ENCODE data around the gene CCDC85C. TPM values are rescaled to one million over a fixed set of nuclear protein-coding genes. Genes with fewer than 3 reads are reported as not detected.

Gene CCDC85C
- total and polyA plus RNA-seq, 9 donors = 2.1 to 28.4 (median 13.1) TPM

DNA sequence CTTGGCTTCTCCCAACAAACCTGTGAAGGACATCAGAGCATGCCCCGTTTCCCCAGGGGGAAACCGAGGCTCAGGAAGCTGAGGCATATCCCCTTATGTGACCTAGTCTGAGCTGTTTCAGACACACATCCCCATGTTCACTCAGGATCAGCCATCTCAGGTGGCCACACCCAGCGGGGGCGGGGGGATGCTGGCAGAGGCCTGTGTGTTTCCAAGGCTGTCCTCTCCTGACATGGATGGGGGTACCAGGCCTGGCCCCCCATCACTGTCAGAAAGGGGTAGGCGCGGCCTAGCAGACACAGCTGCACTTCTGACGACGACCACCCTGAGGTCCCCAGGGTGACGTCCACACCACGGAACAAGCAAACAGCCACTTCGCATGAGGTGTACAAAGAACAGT is 22.1 kb downstream of the CCDC85C start:
- no peak for DNase-seq
- Histone ChIP-seq H3K36me3 (no peaks in the 10 kb centered on the region), H3K27ac (no peak overlapping the region), H3K9me3 (no peaks in the 10 kb centered on the region), H3K4me3 (no peak overlapping the region), H3K4me1 (ENCODE audit: insufficient read depth) (peaks cover 28% of the 10 kb centered on the region), H3K27me3 (no peaks in the 10 kb centered on the region)
- whole genome bisulfite sequencing, 3 donors = 95 to 98% (median 95%) methylated on average over 11 of the region's 11 CpGs
- intact Hi-C loops (cut with DNase I) = no loop called here
- TF ChIP-seq POLR2A (IDR thresholded peaks at IDR 0.05) (no peak), EP300 (IDR thresholded peaks at IDR 0.05) (no peak)
- TF ChIP-seq, protein P1, sequence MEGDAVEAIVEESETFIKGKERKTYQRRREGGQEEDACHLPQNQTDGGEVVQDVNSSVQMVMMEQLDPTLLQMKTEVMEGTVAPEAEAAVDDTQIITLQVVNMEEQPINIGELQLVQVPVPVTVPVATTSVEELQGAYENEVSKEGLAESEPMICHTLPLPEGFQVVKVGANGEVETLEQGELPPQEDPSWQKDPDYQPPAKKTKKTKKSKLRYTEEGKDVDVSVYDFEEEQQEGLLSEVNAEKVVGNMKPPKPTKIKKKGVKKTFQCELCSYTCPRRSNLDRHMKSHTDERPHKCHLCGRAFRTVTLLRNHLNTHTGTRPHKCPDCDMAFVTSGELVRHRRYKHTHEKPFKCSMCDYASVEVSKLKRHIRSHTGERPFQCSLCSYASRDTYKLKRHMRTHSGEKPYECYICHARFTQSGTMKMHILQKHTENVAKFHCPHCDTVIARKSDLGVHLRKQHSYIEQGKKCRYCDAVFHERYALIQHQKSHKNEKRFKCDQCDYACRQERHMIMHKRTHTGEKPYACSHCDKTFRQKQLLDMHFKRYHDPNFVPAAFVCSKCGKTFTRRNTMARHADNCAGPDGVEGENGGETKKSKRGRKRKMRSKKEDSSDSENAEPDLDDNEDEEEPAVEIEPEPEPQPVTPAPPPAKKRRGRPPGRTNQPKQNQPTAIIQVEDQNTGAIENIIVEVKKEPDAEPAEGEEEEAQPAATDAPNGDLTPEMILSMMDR (IDR thresholded peaks at IDR 0.05) = no peak

DNA sequence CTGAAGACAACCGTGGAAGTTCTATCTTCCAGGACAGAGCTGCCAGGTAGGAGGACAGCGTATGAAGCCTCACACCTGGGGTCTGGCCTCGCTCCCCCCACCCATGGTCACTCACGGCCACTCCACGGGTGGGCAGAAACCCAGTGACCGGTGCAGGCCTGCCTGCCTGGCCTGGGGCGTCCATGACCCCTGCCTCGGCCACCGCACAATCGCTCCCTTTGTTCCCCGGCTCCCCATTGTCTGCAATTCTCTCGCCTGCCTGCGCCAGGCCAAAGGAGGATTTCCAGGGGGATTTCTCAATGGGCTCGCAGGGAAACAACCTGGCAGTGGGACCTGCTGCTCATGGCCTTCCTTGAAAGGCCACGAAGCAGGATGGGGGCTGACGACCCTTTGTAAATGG is 22.6 kb downstream of the CCDC85C start:
- H3K27ac ChIP-seq = no peak overlapping the region
- H3K4me1 ChIP-seq (ENCODE audit: insufficient read depth) = peaks cover 33% of the 10 kb centered on the region
- no peaks in the 10 kb centered on the region for H3K36me3 ChIP-seq
- no peak for DNase-seq
- intact Hi-C loops (cut with DNase I) = no loop called here
- no peak overlapping the region for H3K4me3 ChIP-seq
- H3K27me3 ChIP-seq = no peaks in the 10 kb centered on the region
- 89 to 93% (median 92%) methylated on average over 16 of the region's 16 CpGs for WGBS, 3 donors
- H3K9me3 ChIP-seq = no peaks in the 10 kb centered on the region
- TF ChIP-seq, protein P1 (IDR thresholded peaks at IDR 0.05) = no peak
- TF ChIP-seq POLR2A (IDR thresholded peaks at IDR 0.05) (no peak), EP300 (IDR thresholded peaks at IDR 0.05) (no peak)

DNA sequence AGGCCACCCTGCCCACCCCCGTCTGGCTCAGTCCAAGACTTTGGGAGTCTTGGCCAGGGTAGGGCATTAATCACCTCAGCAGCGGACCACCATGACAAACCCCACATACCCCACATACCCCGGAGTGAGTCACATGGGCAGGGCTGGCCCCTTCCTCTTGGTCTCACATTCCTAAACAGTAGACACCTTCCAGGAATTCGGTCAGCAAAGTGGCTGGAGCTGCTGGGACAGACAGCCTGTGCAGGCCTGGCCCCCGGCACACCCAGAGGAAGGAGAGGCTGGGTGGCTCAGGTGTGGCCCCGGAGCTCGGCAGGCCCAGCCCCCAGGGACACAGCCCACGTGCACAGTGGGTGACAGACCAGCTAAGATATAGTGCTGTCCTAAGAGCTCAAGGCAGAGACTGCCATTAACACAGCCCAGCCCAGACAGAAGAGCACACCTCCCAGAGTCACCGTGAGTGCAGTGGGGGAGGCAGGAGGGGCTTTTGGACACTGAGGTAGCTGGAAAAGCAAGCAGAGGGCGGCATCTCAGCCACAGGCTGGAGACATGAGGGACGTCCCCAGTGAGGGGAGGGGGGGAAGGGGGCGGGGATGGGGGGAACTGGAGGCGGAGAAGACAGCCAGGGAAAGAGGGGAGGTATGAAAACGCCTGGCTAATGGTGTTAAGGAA is 24.0 kb downstream of the CCDC85C start:
- H3K27me3 ChIP-seq = no peaks in the 10 kb centered on the region
- peak overlapping the region in 1 of 2 donors; percentile 73 for H3K27ac ChIP-seq
- intact Hi-C loops (cut with DNase I) = no loop called here
- no peak for DNase-seq
- TF ChIP-seq, protein P1 (IDR thresholded peaks at IDR 0.05) = no peak
- TF ChIP-seq EP300 (IDR thresholded peaks at IDR 0.05) = no peak
- no peak for TF ChIP-seq POLR2A (IDR thresholded peaks at IDR 0.05)
- H3K4me1 ChIP-seq (ENCODE audit: insufficient read depth) = peaks cover 45% of the 10 kb centered on the region
- 47 to 56% (median 48%) methylated on average over 14 of the region's 14 CpGs for WGBS, 3 donors
- no peaks in the 10 kb centered on the region for H3K36me3 ChIP-seq
- no peak overlapping the region for H3K4me3 ChIP-seq
- H3K9me3 ChIP-seq = no peaks in the 10 kb centered on the region

DNA sequence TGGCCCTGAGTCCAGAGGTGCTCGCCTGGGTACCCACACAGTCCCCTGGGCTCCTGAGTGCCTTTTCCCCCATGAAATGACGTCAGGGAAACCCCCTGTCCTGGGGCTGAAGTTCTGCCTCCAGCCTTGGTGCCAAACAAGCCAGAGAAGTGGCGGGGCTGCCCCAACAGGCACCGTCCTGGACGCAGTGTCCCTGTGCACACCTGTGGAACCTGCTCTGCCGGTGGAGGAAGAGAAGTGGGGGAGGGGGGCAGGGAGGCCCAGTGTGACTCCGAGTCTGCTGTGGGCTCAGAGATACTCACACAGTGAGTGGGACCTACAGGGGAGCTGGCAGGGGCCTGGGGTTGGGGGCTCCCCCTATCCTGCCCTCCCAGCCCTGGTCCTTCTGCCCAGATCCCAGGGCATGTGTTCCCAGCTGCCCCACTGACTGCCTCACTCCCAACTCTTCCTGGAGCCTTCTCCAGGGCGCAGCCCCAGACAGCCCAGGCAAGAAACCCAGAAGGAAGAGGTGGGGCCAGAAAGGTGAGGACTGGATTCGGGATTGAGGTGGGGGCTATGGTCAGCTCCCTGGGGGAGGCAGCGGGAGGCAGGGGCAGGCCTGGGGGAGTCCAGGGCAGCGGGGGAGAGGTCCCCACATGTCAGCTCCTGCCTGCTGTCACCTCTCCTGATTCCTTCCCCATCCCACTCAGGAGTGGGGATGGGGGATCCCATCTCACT is 24.7 kb downstream of the CCDC85C start:
- Histone ChIP-seq H3K27ac (peak overlapping the region in 1 of 2 donors; percentile 73), H3K27me3 (no peaks in the 10 kb centered on the region), H3K4me1 (ENCODE audit: insufficient read depth) (peaks cover 52% of the 10 kb centered on the region), H3K9me3 (no peaks in the 10 kb centered on the region), H3K4me3 (no peak overlapping the region), H3K36me3 (no peaks in the 10 kb centered on the region)
- TF ChIP-seq, protein P1 (IDR thresholded peaks at IDR 0.05) = no peak
- no peak for TF ChIP-seq POLR2A (IDR thresholded peaks at IDR 0.05)
- TF ChIP-seq EP300 (IDR thresholded peaks at IDR 0.05) = no peak
- intact Hi-C loops (cut with DNase I) = no loop called here
- 76 to 83% (median 76%) methylated on average over 11 of the region's 11 CpGs for WGBS, 3 donors
- DNase-seq = no peak

Data from ovary (tissue), 9 donors.